Stimulated activated CD8-positive, alpha-beta memory T cell treated with anti-CD3 and anti-CD28 coated beads, Interleukin-15, amount 100 ng/mL, for 24 hours (primary cell): ENCODE results near the gene SLC1A3.

Source experiments
- DNase-seq: peaks from one replicate; pipeline ENCODE4 v3.0.0-alpha.2; 2020; ENCODE audit warnings: low read depth

SLC1A3 gene

GRCh38 chr5:36599986-36600779, 6.2 kb upstream of the SLC1A3 start:
- DNase-seq = no peak

DNA sequence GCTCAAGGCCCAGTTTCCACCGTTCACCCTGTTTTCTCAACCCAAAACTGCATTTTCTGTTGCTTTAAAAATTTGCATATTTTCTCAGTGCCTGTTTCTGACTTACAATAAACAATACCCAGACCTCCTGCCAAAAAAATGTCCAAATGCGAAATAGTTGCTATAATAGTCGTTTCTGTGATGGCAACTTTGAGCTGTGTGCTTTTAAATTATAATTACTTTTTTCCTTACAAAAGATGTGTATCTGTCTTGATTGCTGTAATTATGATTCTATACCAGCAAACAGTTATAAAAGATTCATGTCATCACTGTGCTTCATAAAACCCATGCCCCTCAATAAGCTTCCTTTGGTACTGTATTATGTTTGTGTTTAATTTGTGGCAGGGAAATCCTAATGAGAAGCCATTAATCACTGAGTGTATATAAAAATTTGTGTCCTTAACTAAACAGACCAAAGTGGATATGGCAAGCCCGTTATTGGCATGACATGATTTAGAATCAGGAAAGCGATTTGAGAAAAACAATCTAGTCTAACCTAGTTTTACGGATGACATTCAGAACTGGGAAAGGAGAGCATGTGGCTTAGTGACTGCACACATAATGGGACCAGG, 5.4 kb upstream of the SLC1A3 start:
- no peak for DNase-seq

- DNase-seq = no peak
Measured at GRCh38 chr5:36602704-36603321, 3.6 kb upstream of the SLC1A3 start.

GRCh38 chr5:36605241-36605640, 1.2 kb upstream of the SLC1A3 start:
- DNase-seq = no peak

- DNase-seq = no peak
Measured at GRCh38 chr5:36606036-36606427, 374 bp upstream of the SLC1A3 start.

DNA sequence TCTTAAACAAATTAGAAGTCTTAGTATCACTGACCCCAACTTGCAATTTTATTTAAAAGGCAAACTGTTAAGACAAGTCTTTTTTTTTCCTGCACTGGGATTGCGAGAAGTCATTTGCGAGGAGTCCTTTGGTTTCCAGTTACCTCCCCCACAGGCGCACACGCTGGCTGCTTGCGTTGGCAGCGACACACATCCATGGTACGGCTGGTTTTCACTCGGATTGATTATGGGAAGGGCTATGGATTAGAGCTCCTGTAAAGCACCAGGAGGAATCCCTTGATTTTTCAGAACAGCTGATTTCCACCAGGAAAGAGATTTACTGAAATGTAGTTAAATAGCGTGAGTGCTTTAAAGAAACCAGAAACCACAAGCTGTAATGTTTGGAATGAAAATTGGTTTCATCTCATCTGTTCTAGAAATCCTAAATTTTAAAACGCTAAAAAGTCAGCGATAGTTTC, 737 bp downstream of the SLC1A3 start:
- DNase-seq = no peak

DNA sequence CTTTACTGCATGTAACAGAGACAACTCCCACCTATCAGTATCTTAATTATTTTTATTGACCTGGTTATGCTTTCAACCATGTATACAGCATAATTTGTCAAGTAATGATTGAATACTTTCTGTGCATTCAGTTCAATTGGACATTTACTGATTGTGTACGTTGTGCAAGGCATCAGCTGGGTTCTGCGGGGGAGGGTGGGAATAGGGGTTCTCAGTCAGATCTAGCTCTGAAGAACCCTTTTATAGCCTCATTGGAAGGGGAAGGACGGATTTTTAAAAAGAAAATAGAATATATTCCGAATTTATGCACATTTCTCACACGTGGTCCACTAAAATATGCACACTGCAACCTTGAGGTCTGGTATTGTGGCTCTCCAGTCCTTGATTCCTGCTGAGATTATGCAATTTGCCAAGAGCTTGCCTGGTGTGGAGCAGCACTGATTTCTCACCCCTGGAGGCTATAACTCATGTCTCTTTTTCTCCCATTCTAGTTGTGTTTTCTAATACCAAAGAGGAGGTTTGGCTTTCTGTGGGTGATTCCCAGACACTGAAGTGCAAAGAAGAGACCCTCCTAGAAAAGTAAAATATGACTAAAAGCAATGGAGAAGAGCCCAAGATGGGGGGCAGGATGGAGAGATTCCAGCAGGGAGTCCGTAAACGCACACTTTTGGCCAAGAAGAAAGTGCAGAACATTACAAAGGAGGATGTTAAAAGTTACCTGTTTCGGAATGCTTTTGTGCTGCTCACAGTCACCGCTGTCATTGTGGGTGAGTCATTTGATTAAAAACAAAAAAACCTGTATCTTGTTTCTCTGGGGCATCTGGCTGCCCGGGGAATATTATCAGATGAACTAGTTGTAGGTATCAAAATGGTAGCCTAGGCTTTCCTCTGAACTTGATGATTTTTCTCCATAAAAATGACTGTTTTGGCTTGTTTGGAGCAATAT, 1.7 kb downstream of the SLC1A3 start:
- DNase-seq = no peak

DNA sequence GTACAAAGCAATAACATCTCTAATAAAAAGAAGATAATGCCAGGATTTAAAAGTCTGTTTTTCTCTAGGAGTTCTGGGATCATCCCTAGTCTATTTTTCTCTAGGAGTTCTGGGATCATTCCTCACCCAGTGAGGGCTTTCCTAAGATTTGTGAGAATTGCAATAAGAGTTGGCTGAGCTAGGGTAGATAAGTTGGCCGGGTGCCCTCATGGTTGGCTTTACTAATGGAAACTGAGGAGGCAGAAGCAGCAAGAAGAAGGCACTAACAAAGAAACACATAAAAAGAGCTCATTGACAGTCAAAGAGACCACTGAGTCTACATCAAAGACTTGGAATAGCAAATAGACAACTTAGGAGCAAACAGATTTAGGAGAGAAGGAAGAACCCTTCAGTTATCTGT, 4.2 kb downstream of the SLC1A3 start:
- no peak for DNase-seq

GRCh38 chr5:36611520-36612274, 5.3 kb downstream of the SLC1A3 start:
- DNase-seq = no peak

GRCh38 chr5:36613241-36613640, 6.8 kb downstream of the SLC1A3 start:
- no peak for DNase-seq

- DNase-seq = no peak
Measured at GRCh38 chr5:36613771-36614656, 7.6 kb downstream of the SLC1A3 start.

- no peak for DNase-seq
Measured at GRCh38 chr5:36614657-36615308, 8.4 kb downstream of the SLC1A3 start.

DNA sequence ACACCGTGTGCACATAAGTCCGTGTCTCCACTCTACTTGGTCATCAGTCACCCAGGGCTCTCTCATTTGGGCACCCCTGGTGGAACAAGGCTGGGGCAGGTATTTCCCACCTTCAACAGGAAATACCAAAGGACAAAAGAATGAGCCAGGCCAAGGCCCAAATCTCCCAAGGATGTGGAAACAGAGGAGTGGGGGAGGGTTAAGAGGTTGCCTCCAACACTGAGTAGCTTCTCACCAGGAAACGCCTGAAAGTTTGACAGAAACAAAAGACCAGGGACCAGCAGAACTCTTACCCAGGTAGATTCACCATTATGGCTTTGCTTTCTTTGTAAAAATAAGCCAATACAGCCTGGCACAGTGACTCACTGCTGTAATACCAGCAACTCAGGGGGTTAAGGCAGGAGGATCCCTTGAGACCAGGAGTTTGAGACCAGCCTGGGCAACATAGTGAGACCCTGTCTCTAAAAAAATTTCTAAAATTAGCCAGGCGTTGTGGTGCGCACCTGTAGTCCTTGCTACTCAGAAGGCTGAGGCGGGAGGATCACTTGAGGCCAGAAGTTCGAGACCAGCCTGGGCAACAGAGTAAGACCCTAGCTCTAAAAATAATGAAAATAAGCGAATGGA, 12.7 kb downstream of the SLC1A3 start:
- DNase-seq = no peak

GRCh38 chr5:36621985-36622384, 15.6 kb downstream of the SLC1A3 start:
- no peak for DNase-seq

DNA sequence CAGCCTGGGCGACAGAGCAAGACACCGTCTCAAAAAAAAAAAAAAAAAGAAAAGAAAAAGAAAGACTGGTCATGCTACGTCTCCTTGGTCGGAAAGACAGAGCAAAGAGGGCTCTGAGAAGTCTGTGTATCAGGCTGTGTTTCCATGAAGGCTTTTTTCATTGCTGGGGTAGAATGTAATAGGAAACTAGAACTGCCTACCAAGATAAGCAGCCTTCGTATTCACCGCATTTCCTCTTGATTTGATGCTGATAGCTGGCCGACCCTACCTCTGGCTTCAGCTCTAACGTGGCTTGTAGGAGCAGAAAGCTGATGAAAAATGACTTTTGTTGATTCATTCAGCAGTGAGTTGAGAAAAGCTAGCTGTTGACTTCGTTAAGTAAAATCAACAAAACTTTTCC, 17.4 kb downstream of the SLC1A3 start:
- DNase-seq = no peak

- no peak for DNase-seq
Measured at GRCh38 chr5:36624277-36624676, 17.9 kb downstream of the SLC1A3 start.

DNA sequence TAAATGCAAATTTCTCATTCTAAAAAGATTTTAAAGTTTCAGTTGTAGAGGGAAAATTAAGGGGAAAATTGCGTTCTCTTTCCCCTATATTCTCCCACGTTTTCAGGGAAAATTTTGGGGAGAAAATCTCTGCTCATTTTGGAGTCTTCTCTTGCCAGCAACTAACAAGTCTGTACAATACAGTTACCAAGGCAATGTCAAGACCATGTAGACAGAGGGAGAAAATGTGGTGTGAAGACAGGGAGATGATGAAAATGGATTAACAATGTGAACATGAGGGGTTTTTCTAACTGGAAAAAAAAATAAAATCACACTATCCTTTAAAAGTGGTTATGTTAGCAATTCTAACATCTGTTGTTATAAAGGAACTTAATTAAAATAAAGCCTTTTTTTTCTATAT, 22.3 kb downstream of the SLC1A3 start:
- no peak for DNase-seq

GRCh38 chr5:36629729-36630128, 23.3 kb downstream of the SLC1A3 start:
- no peak for DNase-seq
